ENCODE results near the gene TBX21. TPM values are rescaled to one million over a fixed set of nuclear protein-coding genes. Genes with fewer than 3 reads are reported as not detected.

The TBX21 gene
- total RNA-seq, 1 donor from 2014 or later, result not detected

- Histone ChIP-seq H3K4me3 (ENCODE audit: low read depth, low read length) (peak overlapping the region; percentile 75), H3K36me3 (ENCODE audit: control insufficient read depth, insufficient read depth, low read length) (no peaks in the 10 kb centered on the region), H3K27me3 (ENCODE audit: control insufficient read depth, insufficient read depth, low read length) (no peaks in the 10 kb centered on the region)
- TF ChIP-seq CTCF (IDR thresholded peaks at IDR 0.05; ENCODE audit: insufficient read depth, low read length, poor library complexity, severe bottlenecking), result no peak
- DNase-seq (ENCODE audit: low read depth), result no peak
Observed at GRCh38 chr17:47692895-47693730, 39.9 kb upstream of the TBX21 start.

GRCh38 chr17:47693731-47694580 lies 39.1 kb upstream of the TBX21 start, which contains the start of gene TBKBP1:
Gene TBKBP1 (plus strand): TSS chr17:47694161. CDS start chr17:47696113, 1,952 bp downstream.
- H3K4me3 ChIP-seq (ENCODE audit: low read depth, low read length), result peak within 1 kb of the TSS; percentile 75
- no peak for TF ChIP-seq CTCF (IDR thresholded peaks at IDR 0.05; ENCODE audit: insufficient read depth, low read length, poor library complexity, severe bottlenecking)
- no peaks in the 10 kb centered on the region for H3K36me3 ChIP-seq (ENCODE audit: control insufficient read depth, insufficient read depth, low read length)
- no peaks in the 10 kb centered on the region for H3K27me3 ChIP-seq (ENCODE audit: control insufficient read depth, insufficient read depth, low read length)
- no peak for DNase-seq (ENCODE audit: low read depth)

GRCh38 chr17:47694581-47695428 lies 38.2 kb upstream of the TBX21 start:
- DNase-seq (ENCODE audit: low read depth), result no peak
- no peaks in the 10 kb centered on the region for H3K36me3 ChIP-seq (ENCODE audit: control insufficient read depth, insufficient read depth, low read length)

GRCh38 chr17:47695429-47696376 lies 37.3 kb upstream of the TBX21 start:
- Histone ChIP-seq H3K36me3 (ENCODE audit: control insufficient read depth, insufficient read depth, low read length) (no peaks in the 10 kb centered on the region), H3K4me3 (ENCODE audit: low read depth, low read length) (peak overlapping the region; percentile 75), H3K27me3 (ENCODE audit: control insufficient read depth, insufficient read depth, low read length) (no peaks in the 10 kb centered on the region)
- no peak for DNase-seq (ENCODE audit: low read depth)
- no peak for TF ChIP-seq CTCF (IDR thresholded peaks at IDR 0.05; ENCODE audit: insufficient read depth, low read length, poor library complexity, severe bottlenecking)

More at GRCh38 chr17:47694581-47695428, 38.2 kb upstream of the TBX21 start:
- TF ChIP-seq CTCF (IDR thresholded peaks at IDR 0.05; ENCODE audit: insufficient read depth, low read length, poor library complexity, severe bottlenecking), result no peak
- H3K4me3 ChIP-seq (ENCODE audit: low read depth, low read length), result peak overlapping the region; percentile 75
- H3K27me3 ChIP-seq (ENCODE audit: control insufficient read depth, insufficient read depth, low read length), result no peaks in the 10 kb centered on the region
